HUES64 (cell line): ENCODE data around the gene S100A12.

Experiments
- H3K27ac ChIP-seq: 2 replicates; pipeline ENCODE4 v1.7.0; 2013; ENCODE audit warnings: low read depth, low read length, inconsistent platforms
- H3K27me3 ChIP-seq: 2 replicates; pipeline ENCODE4 v1.6.1; 2013; ENCODE audit warnings: mild to moderate bottlenecking, low read length; ENCODE audit not compliant: insufficient read depth
- H3K36me3 ChIP-seq: 2 replicates; pipeline ENCODE4 v1.6.1; 2013; ENCODE audit warnings: mild to moderate bottlenecking, low read length; ENCODE audit not compliant: insufficient read depth
- H3K4me1 ChIP-seq: 2 replicates; pipeline ENCODE4 v1.6.1; 2013; ENCODE audit warnings: mild to moderate bottlenecking, low read length, moderate library complexity; ENCODE audit not compliant: insufficient read depth
- H3K4me3 ChIP-seq: 2 replicates; pipeline ENCODE4 v1.5.1; 2013; ENCODE audit warnings: mild to moderate bottlenecking, low read length, moderate library complexity
- H3K9ac ChIP-seq: 2 replicates; pipeline ENCODE4 v1.6.1; 2013; ENCODE audit warnings: mild to moderate bottlenecking, low read depth, low read length
- H3K9me3 ChIP-seq: 2 replicates; pipeline ENCODE4 v1.6.1; 2013; ENCODE audit warnings: low read depth, low read length; ENCODE audit not compliant: insufficient read depth
- WGBS: fragments of 150-250, 120-280 bp; methylation state at CpG from one replicate; pipeline ENCODE4 v1.1.7; 2013; ENCODE audit warnings: missing lambda C conversion rate; 5-methylcytosine and 5-hydroxymethylcytosine counted together

Gene S100A12

DNA sequence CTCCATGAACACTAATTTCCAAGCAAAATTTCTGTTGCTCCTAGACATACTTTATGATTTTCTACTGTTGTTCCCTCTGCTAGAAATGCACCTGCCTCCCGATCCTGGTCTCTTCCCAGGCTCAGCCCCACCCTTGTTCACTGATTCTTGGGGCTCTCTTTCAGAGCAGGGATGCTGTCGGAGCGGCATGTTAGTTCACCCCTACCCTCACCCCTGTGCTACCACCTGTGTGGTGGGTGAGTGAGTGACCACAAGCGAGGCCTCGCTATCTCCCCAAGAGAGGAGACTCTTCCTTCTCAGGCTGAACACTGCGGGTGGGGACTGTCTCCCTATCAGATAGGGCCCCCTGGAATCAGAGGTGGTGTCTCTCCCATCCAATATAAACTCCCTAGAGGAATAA is 20.4 kb upstream of the S100A12 start:
- H3K27ac ChIP-seq: no peak overlapping the region
- H3K36me3 ChIP-seq: no peaks in the 10 kb centered on the region
- no peak overlapping the region for H3K4me3 ChIP-seq
- 82% methylated on average over 4 of the region's 6 CpGs for WGBS
- no peak overlapping the region for H3K9ac ChIP-seq
- no peaks in the 10 kb centered on the region for H3K9me3 ChIP-seq
- no peaks in the 10 kb centered on the region for H3K27me3 ChIP-seq
- H3K4me1 ChIP-seq: no peaks in the 10 kb centered on the region

DNA sequence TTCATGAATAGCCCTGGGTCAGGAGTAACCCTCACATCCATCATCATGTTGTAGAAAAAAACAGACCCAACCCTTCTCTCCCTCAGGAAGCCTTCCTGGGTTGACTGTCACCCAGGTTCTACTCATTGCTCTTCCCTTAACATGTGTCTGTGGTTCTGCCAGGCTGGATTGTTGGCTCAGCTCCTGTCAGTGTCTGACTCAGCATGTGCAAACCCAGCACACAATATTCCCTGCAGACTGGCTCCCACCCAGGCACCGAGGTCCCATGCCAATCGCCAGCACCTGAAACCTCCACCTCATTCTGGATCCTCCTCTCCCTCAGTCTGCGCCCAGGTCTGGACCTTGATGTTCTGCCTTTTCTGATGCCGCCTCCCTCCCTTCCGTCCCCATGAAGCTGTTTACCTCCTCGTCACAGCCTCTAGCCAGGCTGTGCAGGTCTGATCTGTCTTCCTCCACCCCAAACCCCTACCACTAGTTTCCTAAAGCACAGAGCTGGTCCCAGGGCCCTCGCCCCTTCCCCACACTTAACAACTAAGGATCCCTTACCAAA is 19.8 kb upstream of the S100A12 start:
- 86% methylated on average over 7 of the region's 7 CpGs for WGBS
- H3K4me1 ChIP-seq: no peaks in the 10 kb centered on the region
- H3K27me3 ChIP-seq: no peaks in the 10 kb centered on the region

DNA sequence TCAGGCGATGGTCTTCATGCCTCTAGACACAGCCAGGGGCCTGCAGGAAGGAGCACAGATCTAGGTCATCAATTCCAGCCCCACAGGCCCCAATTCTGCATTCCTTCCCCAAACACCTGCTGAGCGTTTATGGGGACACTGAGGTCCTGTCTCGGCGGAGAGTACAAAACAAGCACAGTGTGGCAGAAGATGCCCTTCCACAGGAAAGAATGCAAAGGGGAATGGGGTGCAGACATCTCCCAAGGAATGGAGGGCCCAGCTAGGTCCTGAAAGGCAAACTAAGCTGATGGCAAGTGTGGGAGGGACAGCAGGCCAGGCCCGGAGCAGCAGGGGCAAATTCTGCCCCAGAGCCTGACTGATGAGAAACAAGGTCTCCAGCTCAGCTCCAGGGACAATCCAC is 19.0 kb upstream of the S100A12 start:
- Histone ChIP-seq H3K27me3 (no peaks in the 10 kb centered on the region), H3K9ac (no peak overlapping the region)
- 86% methylated on average over 5 of the region's 5 CpGs for WGBS

More for the DNA sequence above, 19.8 kb upstream of the S100A12 start:
- Histone ChIP-seq H3K27ac (no peak overlapping the region), H3K9me3 (no peaks in the 10 kb centered on the region), H3K4me3 (no peak overlapping the region), H3K9ac (no peak overlapping the region), H3K36me3 (no peaks in the 10 kb centered on the region)

DNA sequence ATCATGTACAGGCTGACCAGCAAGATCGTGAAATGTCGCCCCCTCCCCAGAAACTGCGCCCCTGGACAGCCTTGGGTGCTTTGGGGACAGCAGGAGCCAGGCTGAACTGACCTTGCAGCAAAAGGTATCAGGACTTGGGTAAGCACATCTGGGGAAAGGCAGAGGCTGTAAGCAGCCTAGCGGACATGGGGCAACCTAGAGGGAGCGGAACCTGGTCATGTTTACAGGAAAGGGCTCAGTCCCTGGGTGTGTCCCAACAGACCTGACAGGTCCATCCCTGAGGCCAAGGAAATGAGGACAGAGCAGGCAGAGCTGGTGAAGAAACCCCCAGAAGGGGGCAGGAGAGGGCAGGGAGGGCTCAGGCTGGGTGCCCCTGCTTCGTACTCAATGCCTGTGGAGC is 18.5 kb upstream of the S100A12 start:
- no peak overlapping the region for H3K9ac ChIP-seq
- H3K4me3 ChIP-seq: no peak overlapping the region
- H3K4me1 ChIP-seq: no peaks in the 10 kb centered on the region
- H3K27me3 ChIP-seq: no peaks in the 10 kb centered on the region
- 82% methylated on average over 6 of the region's 6 CpGs for WGBS
- no peaks in the 10 kb centered on the region for H3K9me3 ChIP-seq
- H3K27ac ChIP-seq: no peak overlapping the region
- no peaks in the 10 kb centered on the region for H3K36me3 ChIP-seq

More for the DNA sequence above, 19.0 kb upstream of the S100A12 start:
- H3K27ac ChIP-seq: no peak overlapping the region
- no peaks in the 10 kb centered on the region for H3K9me3 ChIP-seq
- no peak overlapping the region for H3K4me3 ChIP-seq
- H3K4me1 ChIP-seq: no peaks in the 10 kb centered on the region
- no peaks in the 10 kb centered on the region for H3K36me3 ChIP-seq

DNA sequence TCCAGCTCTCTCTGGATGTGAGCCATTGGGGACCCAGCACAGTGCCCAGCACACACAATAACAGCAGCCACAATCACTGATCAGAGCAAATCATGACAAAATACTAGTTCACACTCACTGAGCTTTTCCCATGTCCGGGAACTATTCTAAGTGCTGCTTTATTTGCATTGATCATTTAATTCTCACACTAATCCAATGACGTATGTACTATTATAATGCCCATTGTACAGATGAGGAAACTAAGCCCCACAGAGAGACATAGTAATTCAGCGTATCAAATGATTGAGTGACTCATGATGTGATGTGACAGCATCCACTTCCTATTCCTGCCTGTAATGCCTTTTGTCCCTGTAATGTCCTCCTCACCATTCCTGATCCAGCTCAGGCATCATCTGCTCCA is 17.4 kb upstream of the S100A12 start:
- H3K9ac ChIP-seq: no peak overlapping the region
- H3K27me3 ChIP-seq: no peaks in the 10 kb centered on the region
- 86% methylated on average over 3 of the region's 3 CpGs for WGBS
- no peaks in the 10 kb centered on the region for H3K9me3 ChIP-seq
- H3K4me1 ChIP-seq: no peaks in the 10 kb centered on the region
- H3K36me3 ChIP-seq: no peaks in the 10 kb centered on the region
- no peak overlapping the region for H3K27ac ChIP-seq
- H3K4me3 ChIP-seq: no peak overlapping the region

DNA sequence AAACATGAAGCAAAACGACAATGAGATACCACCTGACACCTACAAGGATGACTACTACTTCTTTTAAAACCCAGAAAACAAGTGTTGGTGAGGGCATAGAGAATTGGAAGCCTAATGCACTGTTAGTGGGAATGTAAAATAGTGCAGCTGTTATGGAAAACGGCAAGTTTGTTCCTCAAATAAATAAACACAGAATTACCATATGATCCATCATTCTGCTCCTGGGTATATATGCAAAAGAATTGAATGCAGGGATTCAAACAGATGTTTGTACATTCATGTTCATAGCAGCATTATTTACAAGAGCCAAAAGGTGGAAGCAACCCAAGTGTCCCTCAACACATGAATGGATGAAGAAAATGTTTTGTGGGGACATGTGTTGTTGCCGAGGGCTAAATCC is 16.8 kb upstream of the S100A12 start:
- H3K4me3 ChIP-seq: no peak overlapping the region
- no peaks in the 10 kb centered on the region for H3K27me3 ChIP-seq
- no peak overlapping the region for H3K27ac ChIP-seq
- H3K9ac ChIP-seq: no peak overlapping the region
- H3K9me3 ChIP-seq: no peaks in the 10 kb centered on the region
- no peaks in the 10 kb centered on the region for H3K4me1 ChIP-seq
- 100% methylated on average over 1 of the region's 3 CpGs for WGBS
- no peaks in the 10 kb centered on the region for H3K36me3 ChIP-seq

DNA sequence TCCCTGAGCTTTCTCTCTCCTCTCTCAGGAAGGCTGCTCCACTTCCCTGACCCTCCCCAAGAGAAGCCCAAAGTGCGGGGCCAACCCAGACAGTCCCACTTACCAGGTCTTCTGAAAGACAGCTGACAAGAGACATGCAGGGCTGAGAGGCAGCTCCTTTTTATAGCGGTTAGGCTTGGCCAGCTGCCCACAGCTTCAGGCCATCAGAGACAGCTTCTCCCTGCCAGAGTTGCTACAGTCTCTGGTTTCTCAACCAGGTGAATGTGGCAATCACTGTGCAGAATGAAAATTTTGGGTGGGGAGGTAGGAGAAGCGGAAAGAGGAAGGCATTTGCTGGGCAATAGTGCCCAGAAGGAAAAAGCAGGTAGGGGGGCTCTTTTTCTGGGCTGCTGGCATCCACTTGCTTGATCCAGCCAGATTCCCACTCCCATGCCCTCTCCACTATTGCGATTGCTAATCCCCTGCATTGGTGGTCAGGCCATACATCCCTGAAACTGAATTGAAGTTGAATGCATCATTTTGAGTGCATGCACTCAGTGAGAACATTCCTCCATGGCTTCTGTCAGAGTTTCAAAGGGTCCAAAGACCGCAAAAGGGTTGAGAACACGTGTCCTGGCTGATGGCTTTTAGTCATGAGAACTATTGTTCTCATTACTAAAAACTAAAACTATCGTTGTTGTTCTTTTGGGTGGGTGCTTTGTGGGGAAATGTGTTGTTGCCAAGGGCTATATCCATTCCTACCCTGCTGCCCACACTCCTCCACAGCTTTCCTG is 15.7 kb upstream of the S100A12 start, which contains the start of gene S100A8:
Gene S100A8 (minus strand): TSS at position 136 of the 773 bp plus-strand sequence. CDS start 538 bp downstream, outside the sequence.
- Histone ChIP-seq H3K36me3 (no peaks in the 10 kb centered on the region), H3K4me1 (no peaks in the 10 kb centered on the region), H3K9me3 (no peaks in the 10 kb centered on the region), H3K4me3 (no peak within 1 kb of the TSS), H3K9ac (no peak within 1 kb of the TSS), H3K27ac (no peak within 1 kb of the TSS), H3K27me3 (no peaks in the 10 kb centered on the region)
- 87% methylated on average over 6 of the region's 7 CpGs for WGBS

DNA sequence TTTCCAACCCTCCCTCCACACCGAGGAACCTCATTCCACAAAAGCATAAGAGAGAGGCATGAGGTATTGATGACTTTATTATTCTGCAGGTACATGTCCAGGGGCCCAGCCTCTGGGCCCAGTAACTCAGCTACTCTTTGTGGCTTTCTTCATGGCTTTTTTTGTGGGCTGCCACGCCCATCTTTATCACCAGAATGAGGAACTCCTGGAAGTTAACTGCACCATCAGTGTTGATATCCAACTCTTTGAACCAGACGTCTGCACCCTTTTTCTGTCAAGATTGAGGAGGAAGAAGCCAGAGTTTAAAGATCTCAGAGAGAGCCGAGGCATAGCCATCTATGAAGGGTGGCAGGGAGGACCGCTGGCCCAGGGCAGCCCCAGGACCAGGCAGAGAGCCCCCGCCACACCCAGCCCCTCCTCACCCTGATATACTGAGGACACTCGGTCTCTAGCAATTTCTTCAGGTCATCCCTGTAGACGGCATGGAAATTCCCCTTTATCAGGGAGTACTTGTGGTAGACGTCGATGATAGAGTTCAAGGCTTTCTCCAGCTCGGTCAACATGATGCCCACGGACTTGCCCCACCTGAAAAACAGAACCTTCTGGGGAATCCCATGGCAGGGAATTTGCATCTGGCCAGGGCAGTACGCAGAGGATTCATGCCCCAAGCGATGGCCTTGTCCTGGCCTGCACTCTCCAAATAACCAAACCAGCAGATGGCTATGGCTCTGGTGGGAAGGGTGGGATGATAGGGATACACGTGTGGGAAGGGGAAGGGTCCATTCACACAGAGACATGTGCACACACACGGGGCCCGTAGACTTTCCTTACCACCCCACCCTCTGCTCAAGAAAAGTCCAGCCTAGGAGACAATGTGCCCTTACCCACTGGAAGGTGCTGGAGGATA is 14.8 kb upstream of the S100A12 start:
- H3K36me3 ChIP-seq: no peaks in the 10 kb centered on the region
- no peak overlapping the region for H3K9ac ChIP-seq
- H3K4me1 ChIP-seq: no peaks in the 10 kb centered on the region
- H3K4me3 ChIP-seq: no peak overlapping the region
- no peaks in the 10 kb centered on the region for H3K27me3 ChIP-seq
- no peaks in the 10 kb centered on the region for H3K9me3 ChIP-seq
- 88% methylated on average over 15 of the region's 17 CpGs for WGBS
- H3K27ac ChIP-seq: no peak overlapping the region

DNA sequence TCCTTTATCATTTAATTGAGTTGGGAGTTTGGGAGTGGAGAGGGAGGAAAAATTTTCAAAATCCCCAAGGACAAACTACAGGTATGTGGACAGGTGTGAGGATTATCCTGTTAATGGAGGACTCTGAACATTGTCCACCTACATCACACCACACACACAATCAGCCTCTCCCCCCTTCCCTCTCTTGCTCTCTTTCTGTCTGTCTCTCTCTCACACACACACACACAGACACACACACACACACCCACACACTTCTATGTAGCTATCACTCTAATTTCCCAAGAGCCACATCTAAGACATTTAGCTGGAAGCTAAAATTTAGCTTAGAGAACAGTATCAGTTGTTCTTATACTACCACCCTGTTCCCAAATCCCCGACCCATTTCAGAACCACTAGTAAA is 14.0 kb upstream of the S100A12 start:
- Histone ChIP-seq H3K9me3 (no peaks in the 10 kb centered on the region), H3K4me1 (no peaks in the 10 kb centered on the region), H3K27me3 (no peaks in the 10 kb centered on the region), H3K27ac (no peak overlapping the region), H3K36me3 (no peaks in the 10 kb centered on the region), H3K9ac (no peak overlapping the region), H3K4me3 (no peak overlapping the region)
- 100% methylated on average over 1 of the region's 1 CpG for whole genome bisulfite sequencing

DNA sequence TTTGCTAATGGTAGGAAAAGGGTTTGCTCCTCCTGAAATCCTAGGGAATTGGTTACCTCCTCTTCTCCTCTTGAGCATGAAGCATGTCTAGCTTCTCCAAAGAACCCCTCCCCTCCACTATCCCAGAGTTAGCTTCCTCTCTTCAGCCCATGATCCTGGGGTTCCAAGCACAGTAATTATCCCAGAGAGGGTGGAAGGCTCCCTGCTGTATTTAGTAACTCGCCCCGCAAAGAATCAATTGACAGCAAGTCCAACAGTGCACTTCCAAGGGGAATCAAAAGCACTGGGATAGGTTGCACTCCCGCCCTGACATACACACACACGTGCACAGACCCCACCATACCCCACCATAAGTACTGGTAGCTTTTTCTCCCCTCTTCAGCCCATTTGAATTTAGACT is 12.4 kb upstream of the S100A12 start:
- H3K4me3 ChIP-seq: no peak overlapping the region
- no peak overlapping the region for H3K9ac ChIP-seq
- no peaks in the 10 kb centered on the region for H3K9me3 ChIP-seq
- no peak overlapping the region for H3K27ac ChIP-seq
- 85% methylated on average over 4 of the region's 4 CpGs for WGBS
- no peaks in the 10 kb centered on the region for H3K27me3 ChIP-seq
- H3K36me3 ChIP-seq: no peaks in the 10 kb centered on the region
- H3K4me1 ChIP-seq: no peaks in the 10 kb centered on the region

DNA sequence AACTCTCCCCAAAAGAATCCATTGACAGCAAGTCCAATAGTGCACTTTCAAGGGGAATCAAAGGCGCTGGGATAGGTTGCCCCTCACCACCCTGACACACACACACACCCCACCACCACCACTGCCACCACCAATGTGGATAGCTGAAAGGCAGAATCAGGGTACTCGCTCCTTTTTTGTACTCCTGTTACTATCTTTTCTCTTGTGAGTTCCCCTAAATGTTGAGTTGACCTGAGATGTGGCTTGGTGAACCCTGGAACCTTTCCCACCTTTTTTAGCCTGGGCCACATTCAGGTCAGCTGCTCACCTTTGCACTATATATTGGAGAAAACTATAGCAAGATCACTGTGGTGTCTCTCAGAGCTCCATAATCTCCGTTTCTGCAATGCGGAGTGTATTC is 11.6 kb upstream of the S100A12 start:
- WGBS: 86% methylated on average over 4 of the region's 4 CpGs
- no peaks in the 10 kb centered on the region for H3K36me3 ChIP-seq

More for the DNA sequence above, 11.6 kb upstream of the S100A12 start:
- H3K4me3 ChIP-seq: no peak overlapping the region
- H3K27me3 ChIP-seq: no peaks in the 10 kb centered on the region
- H3K9ac ChIP-seq: no peak overlapping the region
- H3K27ac ChIP-seq: no peak overlapping the region
- no peaks in the 10 kb centered on the region for H3K4me1 ChIP-seq
- no peaks in the 10 kb centered on the region for H3K9me3 ChIP-seq
